H9 (cell line): ENCODE measurements around the gene SMIM20. TPM values are rescaled to one million over a fixed set of nuclear protein-coding genes. Genes with fewer than 3 reads are reported as not detected.
A peak's percentile ranks its signal among the peaks of the same experiment; 100 is the strongest.

Source experiments
- DNase-seq: peaks from one replicate; pipeline ENCODE4 v3.0.0-alpha.2; 2017
- H2AFZ ChIP-seq: one replicate; pipeline ENCODE4 v1.6.1; 2013; ENCODE audit warnings: mild to moderate bottlenecking, low read length, control low read depth, moderate library complexity
- H2AK5ac ChIP-seq: 2 replicates; pipeline ENCODE4 v1.6.1; 2013; ENCODE audit warnings: low read length, control low read depth, mixed read lengths; ENCODE audit not compliant: insufficient read length
- H2BK120ac ChIP-seq: one replicate; pipeline ENCODE4 v1.6.1; 2013; ENCODE audit warnings: low read depth, mild to moderate bottlenecking, low read length, control low read depth, inconsistent platforms; ENCODE audit not compliant: poor library complexity, severe bottlenecking
- H2BK12ac ChIP-seq: 2 replicates; pipeline ENCODE4 v1.6.1; 2013; ENCODE audit warnings: low read length, control low read depth, mixed read lengths, low read depth; ENCODE audit not compliant: insufficient read length
- H2BK15ac ChIP-seq: 2 replicates; pipeline ENCODE4 v1.6.1; 2013; ENCODE audit warnings: low read depth, low read length, control low read depth
- H2BK20ac ChIP-seq: one replicate; pipeline ENCODE4 v1.6.1; 2013; ENCODE audit warnings: low read depth, mild to moderate bottlenecking, low read length, control low read depth, inconsistent platforms; ENCODE audit not compliant: poor library complexity, severe bottlenecking
- H2BK5ac ChIP-seq: 2 replicates; pipeline ENCODE4 v1.6.1; 2013; ENCODE audit warnings: low read length, control low read depth, mixed read lengths; ENCODE audit not compliant: insufficient read length
- H3K14ac ChIP-seq: 2 replicates; pipeline ENCODE4 v1.6.1; 2013; ENCODE audit warnings: low read length, control low read depth; ENCODE audit not compliant: insufficient read depth
- H3K18ac ChIP-seq: 2 replicates; pipeline ENCODE4 v1.6.1; 2013; ENCODE audit warnings: low read depth, mild to moderate bottlenecking, mixed read lengths, low read length, control low read depth; ENCODE audit not compliant: insufficient read length
- H3K23ac ChIP-seq: 2 replicates; pipeline ENCODE4 v1.6.1; 2013; ENCODE audit warnings: low read length, control low read depth, mixed read lengths, low read depth; ENCODE audit not compliant: insufficient read length
- H3K23me2 ChIP-seq: 2 replicates; pipeline ENCODE4 v1.6.1; 2013; ENCODE audit warnings: low read depth, mild to moderate bottlenecking, mixed read lengths, low read length, control low read depth; ENCODE audit not compliant: insufficient read length, poor library complexity, severe bottlenecking
- H3K27ac ChIP-seq: 2 replicates; pipeline ENCODE4 v1.5.1; 2013; ENCODE audit warnings: low read length, control low read depth, mixed read lengths, low read depth; ENCODE audit not compliant: insufficient read length
- H3K27me3 ChIP-seq: 2 replicates; pipeline ENCODE4 v1.6.1; 2013; ENCODE audit warnings: low read length, control low read depth, inconsistent platforms; ENCODE audit not compliant: insufficient read depth
- H3K4ac ChIP-seq: 2 replicates; pipeline ENCODE4 v1.6.1; 2013; ENCODE audit warnings: low read depth, mild to moderate bottlenecking, control low read depth, inconsistent platforms, low read length, moderate library complexity
- H3K4me1 ChIP-seq: 2 replicates; pipeline ENCODE4 v1.6.1; 2013; ENCODE audit warnings: low read length, control low read depth, inconsistent platforms; ENCODE audit not compliant: insufficient read depth
- H3K4me2 ChIP-seq: 2 replicates; pipeline ENCODE4 v1.6.1; 2013; ENCODE audit warnings: low read length, control low read depth, mixed read lengths; ENCODE audit not compliant: insufficient read length, insufficient read depth
- H3K56ac ChIP-seq: 2 replicates; pipeline ENCODE4 v1.6.1; 2013; ENCODE audit warnings: low read depth, mild to moderate bottlenecking, mixed read lengths, low read length, control low read depth; ENCODE audit not compliant: insufficient read length
- H3K79me1 ChIP-seq: 2 replicates; pipeline ENCODE4 v1.6.1; 2013; ENCODE audit warnings: low read depth, mild to moderate bottlenecking, moderate library complexity, low read length, control low read depth, inconsistent platforms; ENCODE audit not compliant: insufficient read depth, poor library complexity, severe bottlenecking
- H3K79me2 ChIP-seq: 2 replicates; pipeline ENCODE4 v1.6.1; 2013; ENCODE audit warnings: low read length, control low read depth, inconsistent platforms; ENCODE audit not compliant: insufficient read depth
- H3K9ac ChIP-seq: 2 replicates; pipeline ENCODE4 v1.6.1; 2013; ENCODE audit warnings: low read length, control low read depth, mixed read lengths; ENCODE audit not compliant: insufficient read length; ENCODE audit errors: extremely low read depth
- H3K9me3 ChIP-seq: one replicate; pipeline ENCODE4 v1.6.1; 2013; ENCODE audit warnings: low read depth, low read length, inconsistent platforms; ENCODE audit not compliant: control insufficient read depth
- H3T11ph ChIP-seq: one replicate; pipeline ENCODE4 v1.6.1; 2013; ENCODE audit warnings: mild to moderate bottlenecking, low read length, control low read depth, inconsistent platforms
- H4K20me1 ChIP-seq: one replicate; pipeline ENCODE4 v1.6.1; 2013; ENCODE audit not compliant: control insufficient read depth, insufficient read length, insufficient read depth
- H4K5ac ChIP-seq: 2 replicates; pipeline ENCODE4 v1.6.1; 2013; ENCODE audit warnings: low read depth, mild to moderate bottlenecking, mixed read lengths, low read length, control low read depth; ENCODE audit not compliant: insufficient read length
- H4K8ac ChIP-seq: replicated peaks from 2 replicates; pipeline ENCODE4 v1.6.1; 2013; ENCODE audit warnings: low read length, control low read depth, mixed read lengths, low read depth; ENCODE audit not compliant: insufficient read length
- H4K91ac ChIP-seq: 2 replicates; pipeline ENCODE4 v1.6.1; 2013; ENCODE audit warnings: low read depth, mild to moderate bottlenecking, moderate library complexity, mixed read lengths, low read length, control low read depth; ENCODE audit not compliant: insufficient read length
- H3K27ac Mint-ChIP-seq, 3 experiments: 2 replicates in 2 of 3; 3 replicates in 1 of 3; pipeline ENCODE4 v1.8.0; 2020 to 2021; ENCODE audit warnings: mixed read lengths in 3 of 3, mild to moderate bottlenecking in 1 of 3, moderate library complexity in 1 of 3
- H3K27me3 Mint-ChIP-seq: 2 replicates; pipeline ENCODE4 v1.8.0; 2021; ENCODE audit warnings: low read depth, mild to moderate bottlenecking, moderate library complexity, mixed read lengths
- H3K36me3 Mint-ChIP-seq, 3 experiments: 2 replicates in 2 of 3; 3 replicates in 1 of 3; pipeline ENCODE4 v1.8.0; 2020 to 2021; ENCODE audit warnings: low read depth in 3 of 3, mixed read lengths in 3 of 3; ENCODE audit not compliant: insufficient read depth in 1 of 3
- H3K4me1 Mint-ChIP-seq, 2 experiments: 2 replicates each; pipeline ENCODE4 v1.8.0; 2020; ENCODE audit warnings: mixed read lengths in 2 of 2
- H3K4me3 Mint-ChIP-seq, 2 experiments: 2 replicates in 1 of 2; 3 replicates in 1 of 2; pipeline ENCODE4 v1.8.0; 2020 to 2021; ENCODE audit warnings: mild to moderate bottlenecking in 2 of 2, mixed read lengths in 2 of 2, moderate library complexity in 1 of 2
- H3K9me3 Mint-ChIP-seq, 2 experiments: 2 replicates in 1 of 2; 3 replicates in 1 of 2; pipeline ENCODE4 v1.8.0; 2020; ENCODE audit warnings: mild to moderate bottlenecking in 2 of 2, mixed read lengths in 2 of 2, moderate library complexity in 1 of 2
- WGBS: extraction: QIAGEN DNeasy Blood & Tissue Kit; methylation state at CpG from one replicate; pipeline ENCODE4 v1.1.7; 2013; ENCODE audit warnings: missing lambda C conversion rate, low lambda C conversion rate, mixed read lengths; ENCODE audit not compliant: insufficient read length; ENCODE audit errors: extremely low coverage; 5-methylcytosine and 5-hydroxymethylcytosine counted together
- total RNA-seq: library from RNA; stranded (reverse); gene quantifications from 2 replicates; pipeline ENCODE4 v1.2.1, GENCODE V29; 2021
- TF ChIP-seq, protein P1 (sequence below): fragments of 200-600 bp; sonication (generic); conservative IDR thresholded peaks from 3 replicates; pipeline ENCODE4 v1.8.0; 2021; ENCODE audit warnings: antibody characterized with exemption, mild to moderate bottlenecking

The SMIM20 gene
- total RNA-seq, 1 experiment from 2014 or later = 40.2 TPM

DNA sequence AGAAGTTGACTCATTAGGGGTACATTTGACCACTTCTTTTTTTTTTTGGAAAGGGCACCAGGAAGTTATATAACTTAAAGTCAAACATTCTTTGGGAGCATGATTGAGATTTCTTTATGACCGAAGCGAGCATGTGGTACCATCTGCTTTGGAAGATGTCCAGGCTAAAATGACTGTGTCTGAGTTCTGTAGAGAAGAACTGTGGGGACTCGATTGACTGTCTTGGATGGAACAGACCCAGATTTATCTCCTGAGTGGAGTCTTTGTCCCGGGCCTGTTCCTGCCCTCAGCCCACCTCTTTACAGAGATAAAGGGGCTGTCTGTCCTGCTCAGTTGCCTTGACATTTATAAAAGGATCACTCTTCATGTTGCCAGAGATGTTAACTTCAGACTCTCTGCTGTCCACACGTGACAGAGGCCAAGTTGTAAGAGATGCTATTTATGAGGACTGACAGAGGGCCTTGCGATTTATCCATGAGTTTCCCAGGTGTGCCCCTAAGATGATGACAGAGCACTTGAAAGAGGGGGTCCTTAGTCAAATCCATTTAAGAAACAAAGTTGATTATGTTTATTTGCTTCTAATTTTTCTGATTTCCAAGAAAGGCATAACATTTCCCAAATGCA is 16.8 kb downstream of the SMIM20 start:
- H3K36me3 Mint-ChIP-seq = peaks cover 0 to 12% (median 6%) of the 10 kb centered on the region in 3 experiments; a peak in 5 of 7 replicates
- Histone ChIP-seq H2BK15ac (no peak overlapping the region), H3K9ac (no peak overlapping the region), H3T11ph (no peak overlapping the region), H3K27me3 (no peaks in the 10 kb centered on the region), H3K79me2 (no peaks in the 10 kb centered on the region), H2BK5ac (no peak overlapping the region), H4K20me1 (no peaks in the 10 kb centered on the region), H3K14ac (no peak overlapping the region), H2BK20ac (no peak overlapping the region), H2AFZ (no peak overlapping the region), H3K18ac (no peak overlapping the region), H4K8ac (no peak overlapping the region), H4K5ac (no peak overlapping the region), H3K27ac (no peak overlapping the region), H3K23me2 (no peaks in the 10 kb centered on the region), H2AK5ac (no peak overlapping the region), H3K79me1 (no peaks in the 10 kb centered on the region), H4K91ac (no peak overlapping the region), H3K4me2 (no peak overlapping the region), H3K23ac (no peak overlapping the region), H3K9me3 (no peaks in the 10 kb centered on the region), H3K4me1 (no peaks in the 10 kb centered on the region), H2BK12ac (no peak overlapping the region), H2BK120ac (no peak overlapping the region), H3K56ac (no peak overlapping the region), H3K4ac (no peak overlapping the region)
- peak overlapping the region in 1 of 3 experiments; percentile 41; a peak in 1 of 7 replicates for H3K27ac Mint-ChIP-seq
- no peak overlapping the region for H3K4me3 Mint-ChIP-seq
- no peak for DNase-seq
- WGBS = no CpG with 5 or more reads among the region's 6 CpGs
- no peaks in the 10 kb centered on the region for H3K9me3 Mint-ChIP-seq
- peaks cover 7% of the 10 kb centered on the region in 2 experiments for H3K4me1 Mint-ChIP-seq
- no peaks in the 10 kb centered on the region for H3K27me3 Mint-ChIP-seq
- TF ChIP-seq, protein P1, sequence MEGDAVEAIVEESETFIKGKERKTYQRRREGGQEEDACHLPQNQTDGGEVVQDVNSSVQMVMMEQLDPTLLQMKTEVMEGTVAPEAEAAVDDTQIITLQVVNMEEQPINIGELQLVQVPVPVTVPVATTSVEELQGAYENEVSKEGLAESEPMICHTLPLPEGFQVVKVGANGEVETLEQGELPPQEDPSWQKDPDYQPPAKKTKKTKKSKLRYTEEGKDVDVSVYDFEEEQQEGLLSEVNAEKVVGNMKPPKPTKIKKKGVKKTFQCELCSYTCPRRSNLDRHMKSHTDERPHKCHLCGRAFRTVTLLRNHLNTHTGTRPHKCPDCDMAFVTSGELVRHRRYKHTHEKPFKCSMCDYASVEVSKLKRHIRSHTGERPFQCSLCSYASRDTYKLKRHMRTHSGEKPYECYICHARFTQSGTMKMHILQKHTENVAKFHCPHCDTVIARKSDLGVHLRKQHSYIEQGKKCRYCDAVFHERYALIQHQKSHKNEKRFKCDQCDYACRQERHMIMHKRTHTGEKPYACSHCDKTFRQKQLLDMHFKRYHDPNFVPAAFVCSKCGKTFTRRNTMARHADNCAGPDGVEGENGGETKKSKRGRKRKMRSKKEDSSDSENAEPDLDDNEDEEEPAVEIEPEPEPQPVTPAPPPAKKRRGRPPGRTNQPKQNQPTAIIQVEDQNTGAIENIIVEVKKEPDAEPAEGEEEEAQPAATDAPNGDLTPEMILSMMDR = no peak
